GM12878 (cell line): ENCODE measurements around the gene GPR108.

Source experiments
- CREB1 ChIP-seq: IDR thresholded peaks from 2 replicates; pipeline ENCODE4 v1.6.1; 2012; ENCODE audit warnings: low read depth, mild to moderate bottlenecking, inconsistent platforms
- CTCF ChIP-seq, 3 experiments: IDR thresholded peaks in 2 of 3; conservative IDR thresholded peaks in 1 of 3; 2 replicates each; pipeline ENCODE4 v1.5.1; 2011; ENCODE audit warnings: low read depth in 3 of 3, low read length in 3 of 3, mild to moderate bottlenecking in 3 of 3, control low read depth in 2 of 3, moderate library complexity in 2 of 3, inconsistent platforms in 1 of 3, mixed read lengths in 1 of 3; ENCODE audit not compliant: control insufficient read depth in 2 of 3, insufficient read depth in 1 of 3; ENCODE audit errors: extremely low read depth in 1 of 3
- SMC3 ChIP-seq: IDR thresholded peaks from 2 replicates; pipeline ENCODE4 v1.6.1; 2011; ENCODE audit warnings: low read length, improper control_type of control experiment, borderline replicate concordance
- SREBF2 ChIP-seq: IDR thresholded peaks from 2 replicates; pipeline ENCODE4 v1.6.1; 2012; ENCODE audit warnings: mild to moderate bottlenecking, low read length
- ZBTB40 ChIP-seq: fragments of 450-650 bp; IDR thresholded peaks from 2 replicates; pipeline ENCODE4 v1.6.1; 2016; ENCODE audit warnings: mild to moderate bottlenecking, moderate library complexity, borderline replicate concordance

- TF ChIP-seq CREB1 (no peak), CTCF (IDR thresholded peaks at IDR 0.05 in 2 of 3, conservative IDR thresholded peaks at IDR 0.05 in 1 of 3; ENCODE audit: control insufficient read depth in 2 of 3, extremely low read depth in 1 of 3, insufficient read depth in 1 of 3, low read depth in 3 of 3, low read length in 3 of 3) (no peak), ZBTB40 (no peak), SMC3 (no peak), SREBF2 (no peak)
Measured at GRCh38 chr19:6745965-6746364, 8.6 kb upstream of the GPR108 start.
